NOMO-1 treated with dmso at 0.1 percent for 144 hours (cell line): ENCODE results near the gene TMEM260.

ENCODE experiments used
- DNase-seq: peaks from one replicate; lab custom pipeline; 2025; ENCODE audit not compliant: unreplicated experiment; lab: John Stamatoyannopoulos, UW

Gene TMEM260

GRCh38 chr14:56579345-56580220, at the start of gene TMEM260:
TSS of gene TMEM260 (plus strand) at chr14:56579798. CDS start at chr14:56579915, 117 bp downstream.
- peak; percentile 71 for DNase-seq

DNA sequence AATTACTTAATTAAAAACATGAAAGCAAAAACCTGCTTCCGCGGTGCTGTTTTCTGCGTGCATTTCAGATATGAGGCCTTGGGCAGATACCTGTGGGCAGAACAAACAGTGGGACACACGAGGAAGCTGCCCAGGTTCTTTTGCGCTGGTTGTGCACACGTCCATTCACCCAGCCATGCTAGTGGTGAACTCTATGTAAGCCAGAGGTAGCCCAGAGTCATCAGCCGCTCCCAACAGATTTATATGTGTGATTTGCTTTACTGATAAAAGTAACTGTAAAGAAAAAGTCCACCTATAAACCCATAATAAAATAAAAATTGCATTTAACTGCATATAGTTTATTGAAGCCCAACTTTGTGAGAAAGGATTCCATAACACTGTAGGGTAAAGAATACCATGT, 47.1 kb upstream of the TMEM260 start:
- DNase-seq: no peak

GRCh38 chr14:56534656-56535055, 44.9 kb upstream of the TMEM260 start:
- DNase-seq: no peak

- DNase-seq: no peak
Measured at GRCh38 chr14:56539862-56540261, 39.7 kb upstream of the TMEM260 start.

GRCh38 chr14:56543436-56543835, 36.2 kb upstream of the TMEM260 start:
- no peak for DNase-seq

DNA sequence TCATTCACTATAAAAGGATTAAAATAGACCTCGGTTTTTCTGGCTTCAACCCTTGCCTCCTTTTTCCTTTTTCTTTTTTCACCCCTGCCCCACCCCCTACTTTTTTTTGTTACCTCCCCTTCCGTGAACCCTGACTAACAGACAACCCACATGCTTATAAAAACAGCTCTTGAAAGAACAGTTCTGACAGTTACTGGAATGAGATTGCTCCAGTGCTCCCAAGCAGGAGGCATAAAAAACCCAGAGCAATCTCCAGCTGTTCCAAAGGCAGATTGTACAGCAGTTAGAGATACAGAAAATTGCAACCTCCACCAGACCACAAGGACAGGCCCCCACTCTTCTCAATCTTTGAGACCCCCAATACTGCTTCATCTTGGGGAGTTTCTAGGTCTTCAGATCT, 29.9 kb upstream of the TMEM260 start:
- no peak for DNase-seq

DNA sequence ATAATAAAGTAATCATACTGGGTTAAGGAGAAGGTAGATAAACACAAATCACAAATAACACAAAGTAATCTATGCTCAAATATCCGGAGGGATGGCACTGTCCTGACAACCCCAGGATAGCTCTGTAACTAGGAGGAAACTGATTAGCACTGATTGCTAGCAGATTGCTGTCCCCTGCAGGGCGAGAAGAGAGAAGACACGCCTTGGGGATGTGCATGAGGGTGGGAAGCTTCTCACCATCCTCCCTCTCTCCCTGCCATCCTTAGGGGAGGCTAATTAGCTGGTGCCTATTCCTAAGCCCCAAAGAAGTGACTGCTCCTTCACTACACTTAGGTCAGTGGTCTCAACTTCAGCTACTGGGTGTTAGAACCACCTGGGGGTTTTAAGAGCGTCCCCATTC, 27.0 kb upstream of the TMEM260 start:
- no peak for DNase-seq

DNA sequence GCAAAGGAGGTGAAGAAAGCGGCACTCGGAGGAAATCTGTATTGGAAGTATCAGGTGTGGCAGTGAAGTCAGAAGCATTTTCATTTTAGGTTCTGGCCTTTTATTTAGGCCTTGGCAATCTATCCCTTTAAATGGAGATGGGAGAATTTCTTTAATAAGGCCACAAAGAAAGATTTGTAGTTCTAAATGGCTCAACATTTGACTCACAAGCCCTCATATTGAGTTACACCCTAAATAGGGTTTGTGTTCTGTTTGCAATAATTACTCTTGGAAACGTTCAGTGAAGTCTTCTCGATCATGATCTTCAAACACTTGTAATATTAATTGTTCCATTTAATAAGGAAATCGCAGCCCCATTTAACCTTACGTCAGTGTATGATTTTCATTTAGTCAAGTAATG, 25.3 kb upstream of the TMEM260 start:
- DNase-seq: no peak

GRCh38 chr14:56555921-56556570, 23.6 kb upstream of the TMEM260 start:
- DNase-seq: no peak

- DNase-seq: no peak
Measured at GRCh38 chr14:56559182-56559581, 20.4 kb upstream of the TMEM260 start.

- no peak for DNase-seq
Measured at GRCh38 chr14:56561606-56562005, 18.0 kb upstream of the TMEM260 start.

GRCh38 chr14:56562883-56563282, 16.7 kb upstream of the TMEM260 start:
- no peak for DNase-seq

DNA sequence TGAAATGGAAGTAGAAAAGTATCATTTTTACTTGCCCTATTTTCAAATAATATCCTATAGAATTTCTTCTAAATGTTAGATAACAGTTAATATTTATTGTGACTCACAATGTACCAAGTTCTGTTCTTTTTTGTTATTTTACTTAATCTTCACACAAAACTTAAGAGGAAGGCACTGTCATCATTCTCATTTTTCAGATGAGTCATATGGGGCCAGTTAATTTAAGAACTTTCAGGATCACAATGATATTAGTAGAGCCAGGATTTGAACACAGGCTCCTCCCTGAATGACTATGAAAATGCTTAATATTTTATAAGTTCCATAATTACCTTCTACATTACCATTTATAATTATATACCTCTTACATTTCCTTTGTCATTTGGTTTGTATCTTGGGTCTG, 10.4 kb upstream of the TMEM260 start:
- DNase-seq: no peak

DNA sequence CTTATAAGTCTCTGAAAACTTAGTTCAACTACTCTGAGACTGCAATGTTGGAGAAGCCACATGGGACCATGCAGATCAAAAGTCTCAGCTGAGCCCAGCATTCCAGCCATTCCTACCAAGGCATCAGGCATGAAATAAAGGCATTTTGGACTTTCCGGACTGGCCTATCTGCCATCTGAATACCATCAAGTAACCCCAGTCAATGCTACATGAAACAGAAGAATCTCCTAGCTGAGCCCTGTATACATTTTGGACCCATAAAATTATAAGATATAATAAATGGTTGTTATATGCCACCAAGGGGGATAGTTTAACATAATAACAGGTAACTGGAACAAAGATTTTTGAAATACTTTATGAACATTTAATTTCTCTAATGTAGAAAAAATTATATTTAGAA, 9.3 kb upstream of the TMEM260 start:
- no peak for DNase-seq

DNA sequence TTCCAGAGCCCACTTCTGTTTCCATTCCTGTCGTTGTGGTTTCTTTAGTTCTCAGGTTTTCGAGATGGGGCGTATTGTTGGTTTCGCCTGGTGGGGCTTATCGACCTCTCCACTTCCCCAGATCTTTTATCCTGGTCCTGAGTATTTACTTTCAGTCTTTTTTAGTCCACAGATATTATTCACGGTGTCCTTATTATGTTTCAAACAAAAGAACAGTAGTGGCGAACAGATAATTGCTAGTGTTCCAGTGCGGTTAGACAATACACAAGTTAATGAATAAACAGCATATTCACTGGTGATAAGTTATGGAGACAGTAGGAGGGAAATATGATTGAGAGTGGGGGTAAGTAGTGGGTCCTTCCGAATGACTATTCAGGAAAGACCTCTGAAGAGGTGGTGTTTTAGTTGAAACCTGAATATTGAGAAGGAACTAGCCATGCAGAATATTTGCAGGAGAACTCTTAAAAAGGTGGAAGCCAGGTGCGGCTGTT, 668 bp downstream of the TMEM260 start:
- DNase-seq: no peak

- DNase-seq: no peak
Measured at GRCh38 chr14:56581041-56581727, 1.6 kb downstream of the TMEM260 start.

- no peak for DNase-seq
Measured at GRCh38 chr14:56585461-56586084, 6.0 kb downstream of the TMEM260 start.

DNA sequence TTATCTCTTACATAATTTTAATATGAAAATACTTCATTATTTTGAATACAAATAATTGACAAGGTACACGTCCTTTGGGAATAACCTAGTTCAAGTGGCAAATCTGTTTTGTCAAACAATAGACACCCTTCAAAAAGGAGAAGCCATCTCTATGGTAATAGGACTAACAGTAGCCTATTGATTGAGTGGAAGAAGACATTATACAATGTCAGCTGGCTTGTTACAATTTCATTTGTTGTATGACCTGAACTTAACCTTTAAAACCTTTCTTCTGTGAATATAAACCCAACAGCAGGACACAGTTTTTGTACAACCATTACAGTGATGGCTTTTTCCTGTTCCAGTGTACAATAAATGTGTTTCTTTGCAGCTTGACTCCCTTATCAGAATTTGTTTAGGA, 8.1 kb downstream of the TMEM260 start:
- no peak for DNase-seq

DNA sequence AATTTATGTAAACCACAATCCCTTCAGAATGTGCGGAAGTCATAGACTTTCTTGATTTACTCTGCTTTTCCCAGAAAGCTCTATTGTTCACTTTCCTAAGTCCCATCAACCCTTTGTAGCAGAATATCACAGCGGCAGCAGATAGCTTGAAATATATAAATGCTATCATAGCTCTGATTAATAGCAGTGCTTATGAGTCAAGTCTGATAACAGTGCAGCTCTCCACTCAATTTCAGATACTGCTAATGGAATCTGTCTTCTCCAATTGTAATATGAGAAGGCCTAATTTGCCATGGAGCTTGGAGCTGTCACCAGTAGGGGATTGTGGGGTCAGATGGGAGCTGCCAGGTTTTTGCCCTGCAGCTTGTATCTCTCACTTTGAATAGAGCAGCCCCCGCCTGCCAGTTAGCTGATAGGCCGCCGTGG, 10.9 kb downstream of the TMEM260 start:
- DNase-seq: no peak

- DNase-seq: no peak
Measured at GRCh38 chr14:56592746-56593544, 13.3 kb downstream of the TMEM260 start.
